ENCODE results near the gene RAD54L. TPM values are rescaled to one million over a fixed set of nuclear protein-coding genes. Genes with fewer than 3 reads are reported as not detected.
"Not testable (repeated sequence)": the region's sequence is repeated elsewhere in the genome, so short reads cannot be mapped to it uniquely, and the experiment has no call there.

Gene RAD54L
- total RNA-seq, 1 experiment from 2014 or later: 29.4 TPM

DNA sequence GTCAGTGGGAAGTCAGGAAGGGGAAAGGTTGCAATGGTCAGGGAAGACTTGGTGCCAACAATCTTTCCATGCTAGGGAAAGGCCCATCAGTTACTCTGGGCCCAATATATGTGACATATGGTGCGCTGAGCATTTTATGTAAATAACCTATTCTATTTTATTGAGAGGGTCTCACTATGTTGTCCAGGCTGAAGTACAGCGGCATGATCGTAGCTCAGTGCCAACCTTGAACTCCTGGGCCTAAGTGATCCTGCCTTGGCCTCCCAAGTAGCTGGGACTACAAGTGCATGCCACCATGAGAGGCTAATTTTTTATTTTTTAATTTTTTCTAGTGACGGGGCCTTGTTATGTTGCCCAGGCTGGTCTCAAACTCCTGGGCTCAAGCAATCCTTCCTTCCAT is 62.8 kb downstream of the RAD54L start:
- intact Hi-C loops (cut with micrococcal nuclease): no loop called here
- H3K9me3 ChIP-seq (ENCODE audit: low read length): no peaks in the 10 kb centered on the region
- ChIA-PET POLR2A (ENCODE audit: unreplicated experiment) (no interaction called here), CTCF (no interaction called here)
- no peak overlapping the region for H3K4me2 ChIP-seq (ENCODE audit: low read length)
- peaks cover 52% of the 10 kb centered on the region for H3K79me2 ChIP-seq (ENCODE audit: low read length)
- peaks cover 45% of the 10 kb centered on the region for H3K36me3 ChIP-seq (ENCODE audit: low read depth, low read length)
- no peaks in the 10 kb centered on the region for H3K9me2 ChIP-seq (replicated peaks; ENCODE audit: low read length)
- no TSS peak for BruUV-seq (replicated peaks)
- no peak overlapping the region for H3K27ac ChIP-seq (ENCODE audit: low read length)
- DNase-seq (no peak), ATAC-seq (no peak)
- no peak overlapping the region for H3K4me3 ChIP-seq (ENCODE audit: low read length)
- TF ChIP-seq, protein P1, sequence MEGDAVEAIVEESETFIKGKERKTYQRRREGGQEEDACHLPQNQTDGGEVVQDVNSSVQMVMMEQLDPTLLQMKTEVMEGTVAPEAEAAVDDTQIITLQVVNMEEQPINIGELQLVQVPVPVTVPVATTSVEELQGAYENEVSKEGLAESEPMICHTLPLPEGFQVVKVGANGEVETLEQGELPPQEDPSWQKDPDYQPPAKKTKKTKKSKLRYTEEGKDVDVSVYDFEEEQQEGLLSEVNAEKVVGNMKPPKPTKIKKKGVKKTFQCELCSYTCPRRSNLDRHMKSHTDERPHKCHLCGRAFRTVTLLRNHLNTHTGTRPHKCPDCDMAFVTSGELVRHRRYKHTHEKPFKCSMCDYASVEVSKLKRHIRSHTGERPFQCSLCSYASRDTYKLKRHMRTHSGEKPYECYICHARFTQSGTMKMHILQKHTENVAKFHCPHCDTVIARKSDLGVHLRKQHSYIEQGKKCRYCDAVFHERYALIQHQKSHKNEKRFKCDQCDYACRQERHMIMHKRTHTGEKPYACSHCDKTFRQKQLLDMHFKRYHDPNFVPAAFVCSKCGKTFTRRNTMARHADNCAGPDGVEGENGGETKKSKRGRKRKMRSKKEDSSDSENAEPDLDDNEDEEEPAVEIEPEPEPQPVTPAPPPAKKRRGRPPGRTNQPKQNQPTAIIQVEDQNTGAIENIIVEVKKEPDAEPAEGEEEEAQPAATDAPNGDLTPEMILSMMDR (conservative IDR thresholded peaks at IDR 0.05; ENCODE audit: low read depth, low read length): no peak
- TF ChIP-seq EZH2phosphoT487 (IDR thresholded peaks at IDR 0.05; ENCODE audit: borderline replicate concordance, low read length) (no peak), EZH2 (IDR thresholded peaks at IDR 0.05; ENCODE audit: low read length, unreplicated experiment) (no peak)
- no peak overlapping the region for H2AFZ ChIP-seq (ENCODE audit: low read length)
- H3K4me1 ChIP-seq (ENCODE audit: insufficient read depth, low read length): peaks cover 19% of the 10 kb centered on the region
- no peaks in the 10 kb centered on the region for H3F3A ChIP-seq (ENCODE audit: low read length, unreplicated experiment)
- H3K27me3 ChIP-seq (ENCODE audit: low read length): no peaks in the 10 kb centered on the region
- no peak overlapping the region for H3K9ac ChIP-seq (ENCODE audit: low read length)
- H4K20me1 ChIP-seq (ENCODE audit: low read length): peaks cover 35% of the 10 kb centered on the region

DNA sequence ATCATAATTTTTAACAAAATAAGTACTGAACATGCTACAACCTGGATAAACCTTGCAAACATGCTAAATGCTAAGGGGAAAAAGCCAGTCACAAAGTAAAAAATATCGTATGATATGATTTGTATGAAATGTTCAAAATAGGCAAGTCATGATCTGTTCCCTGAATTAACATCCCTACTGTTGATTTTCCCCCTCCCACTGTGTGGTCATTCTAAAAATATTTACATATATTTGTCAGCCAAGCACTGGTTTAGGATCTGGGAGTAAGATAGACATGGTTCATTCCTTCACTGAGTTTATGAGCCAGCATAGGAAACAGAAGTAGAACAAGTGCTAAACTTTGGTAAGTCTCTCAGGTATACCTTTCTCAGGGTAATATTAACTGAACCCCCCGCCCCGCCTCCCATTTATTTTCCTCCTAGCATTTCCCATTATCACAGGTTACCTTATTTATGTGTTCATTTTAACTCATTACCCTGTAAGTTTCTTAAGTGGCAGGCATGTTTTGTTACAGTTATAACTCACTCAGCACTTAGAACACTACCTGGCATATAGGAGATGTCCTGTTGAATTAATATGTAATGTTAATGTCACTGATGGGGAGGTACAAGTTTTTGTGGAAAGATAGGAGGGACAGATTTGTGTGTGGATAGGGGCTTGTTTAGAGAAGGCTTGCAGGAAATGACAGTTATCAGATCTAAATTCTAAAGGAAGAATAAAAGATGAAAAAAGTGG is 68.3 kb downstream of the RAD54L start:
- Histone ChIP-seq H3K4me2 (ENCODE audit: low read length) (no peak overlapping the region), H4K20me1 (ENCODE audit: low read length) (peaks cover 6% of the 10 kb centered on the region; the same call in 1 of the 2 replicates), H3K4me3 (ENCODE audit: low read length) (no peak overlapping the region), H3K79me2 (ENCODE audit: low read length) (no peaks in the 10 kb centered on the region), H3F3A (ENCODE audit: low read length, unreplicated experiment) (no peaks in the 10 kb centered on the region), H3K4me1 (ENCODE audit: insufficient read depth, low read length) (peaks cover 6% of the 10 kb centered on the region; the same call in 1 of the 2 replicates), H3K9me2 (replicated peaks; ENCODE audit: low read length) (no peaks in the 10 kb centered on the region), H3K9ac (ENCODE audit: low read length) (no peak overlapping the region), H3K27ac (ENCODE audit: low read length) (no peak overlapping the region), H3K36me3 (ENCODE audit: low read depth, low read length) (peaks cover 32% of the 10 kb centered on the region), H3K9me3 (ENCODE audit: low read length) (no peaks in the 10 kb centered on the region), H3K27me3 (ENCODE audit: low read length) (no peaks in the 10 kb centered on the region), H2AFZ (ENCODE audit: low read length) (no peak overlapping the region)
- DNase-seq (peak; percentile 63), ATAC-seq (peak; percentile 92)
- BruUV-seq (replicated peaks): no TSS peak
- CTCF ChIA-PET: no interaction called here
- intact Hi-C loops (cut with micrococcal nuclease): no loop called here
- POLR2A ChIA-PET (ENCODE audit: unreplicated experiment): no interaction called here
- TF ChIP-seq EZH2 (IDR thresholded peaks at IDR 0.05; ENCODE audit: low read length, unreplicated experiment) (no peak), EZH2phosphoT487 (IDR thresholded peaks at IDR 0.05; ENCODE audit: borderline replicate concordance, low read length) (no peak)
- TF ChIP-seq, protein P1 (conservative IDR thresholded peaks at IDR 0.05; ENCODE audit: low read depth, low read length): no peak

DNA sequence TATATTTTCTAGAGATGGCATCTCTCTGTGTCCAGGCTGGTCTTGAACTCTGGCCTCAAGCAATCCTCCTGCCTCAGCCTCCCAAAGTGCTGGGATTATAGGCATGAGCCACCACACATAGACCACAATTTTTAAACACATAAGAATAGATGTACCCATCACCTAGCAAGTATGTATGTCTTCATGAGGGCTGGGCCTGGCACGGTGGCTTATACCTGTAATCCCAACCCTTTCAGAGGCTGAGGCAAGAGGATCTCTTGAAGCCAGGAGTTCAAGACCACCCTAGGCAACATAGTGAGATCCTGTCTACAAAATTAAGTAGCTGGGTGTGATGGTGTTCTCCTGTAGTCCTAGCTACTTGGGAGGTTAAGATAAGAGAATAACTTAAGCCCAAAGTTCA is 69.8 kb downstream of the RAD54L start:
- no peak overlapping the region for H3K9ac ChIP-seq (ENCODE audit: low read length)
- peaks cover 25% of the 10 kb centered on the region for H3K36me3 ChIP-seq (ENCODE audit: low read depth, low read length)

DNA sequence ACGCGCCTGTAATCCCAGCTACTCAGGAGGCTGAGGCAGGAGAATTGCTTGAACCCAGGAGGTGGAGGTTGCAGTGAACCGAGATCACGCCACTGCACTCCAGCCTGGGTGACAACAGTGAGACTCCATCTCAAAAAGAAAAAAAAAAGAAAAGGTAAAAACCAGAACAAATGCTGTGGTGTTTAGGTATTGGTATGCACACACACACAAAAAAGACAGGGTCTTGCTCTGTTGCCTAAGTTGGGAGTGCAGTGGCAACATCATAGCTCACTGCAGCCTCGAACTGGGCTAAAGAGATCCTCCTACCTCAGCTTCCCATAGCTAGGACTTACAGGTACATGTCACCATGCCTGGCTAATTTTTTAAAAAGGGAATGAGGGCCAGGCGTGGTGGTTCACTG is 71.7 kb downstream of the RAD54L start:
- peaks cover 12% of the 10 kb centered on the region for H3K36me3 ChIP-seq (ENCODE audit: low read depth, low read length)
- BruUV-seq (replicated peaks); H3K27me3 ChIP-seq (ENCODE audit: low read length); intact Hi-C loops (cut with micrococcal nuclease); H3K9me3 ChIP-seq (ENCODE audit: low read length); H2AFZ ChIP-seq (ENCODE audit: low read length); H4K20me1 ChIP-seq (ENCODE audit: low read length); H3K4me2 ChIP-seq (ENCODE audit: low read length); H3K79me2 ChIP-seq (ENCODE audit: low read length); H3F3A ChIP-seq (ENCODE audit: low read length, unreplicated experiment); H3K9ac ChIP-seq (ENCODE audit: low read length); DNase-seq; CTCF ChIA-PET; ATAC-seq; H3K9me2 ChIP-seq (replicated peaks; ENCODE audit: low read length); H3K4me1 ChIP-seq (ENCODE audit: insufficient read depth, low read length); H3K27ac ChIP-seq (ENCODE audit: low read length); H3K4me3 ChIP-seq (ENCODE audit: low read length): not testable (repeated sequence)
- POLR2A ChIA-PET (ENCODE audit: unreplicated experiment): interaction anchor here (0.6 kb wide), 1 partner anchor 21 kb away, joined by 19 read pairs; no protein-coding TSS in a partner anchor

More for the DNA sequence above, 69.8 kb downstream of the RAD54L start:
- Histone ChIP-seq H4K20me1 (ENCODE audit: low read length) (peaks cover 6% of the 10 kb centered on the region; the same call in 1 of the 2 replicates), H3K4me3 (ENCODE audit: low read length) (no peak overlapping the region), H2AFZ (ENCODE audit: low read length) (no peak overlapping the region), H3K4me2 (ENCODE audit: low read length) (no peak overlapping the region), H3K79me2 (ENCODE audit: low read length) (no peaks in the 10 kb centered on the region), H3K4me1 (ENCODE audit: insufficient read depth, low read length) (peaks cover 6% of the 10 kb centered on the region; the same call in 1 of the 2 replicates), H3K9me2 (replicated peaks; ENCODE audit: low read length) (no peaks in the 10 kb centered on the region), H3K27me3 (ENCODE audit: low read length) (no peaks in the 10 kb centered on the region), H3K27ac (ENCODE audit: low read length) (no peak overlapping the region), H3K9me3 (ENCODE audit: low read length) (no peaks in the 10 kb centered on the region), H3F3A (ENCODE audit: low read length, unreplicated experiment) (no peaks in the 10 kb centered on the region)
- TF ChIP-seq, protein P1 (conservative IDR thresholded peaks at IDR 0.05; ENCODE audit: low read depth, low read length): no peak
- TF ChIP-seq EZH2 (IDR thresholded peaks at IDR 0.05; ENCODE audit: low read length, unreplicated experiment) (no peak), EZH2phosphoT487 (IDR thresholded peaks at IDR 0.05; ENCODE audit: borderline replicate concordance, low read length) (no peak)
- CTCF ChIA-PET: no interaction called here
- BruUV-seq (replicated peaks): no TSS peak
- DNase-seq (no peak), ATAC-seq (no peak)
- POLR2A ChIA-PET (ENCODE audit: unreplicated experiment): no interaction called here
- intact Hi-C loops (cut with micrococcal nuclease): no loop called here

All from PC-3 (cell line).